GM21576 (cell line): ENCODE measurements around the gene FHIP2A.
"Not testable (repeated sequence)": the region's sequence is repeated elsewhere in the genome, so short reads cannot be mapped to it uniquely, and the experiment has no call there.

ENCODE experiments used
- ATAC-seq: cut with Tn5 transposase; IDR thresholded peaks from one replicate; pipeline ENCODE4 v1.9.1; 2021; ENCODE audit warnings: mild to moderate bottlenecking, moderate library complexity; ENCODE audit not compliant: unreplicated experiment

Gene FHIP2A

DNA sequence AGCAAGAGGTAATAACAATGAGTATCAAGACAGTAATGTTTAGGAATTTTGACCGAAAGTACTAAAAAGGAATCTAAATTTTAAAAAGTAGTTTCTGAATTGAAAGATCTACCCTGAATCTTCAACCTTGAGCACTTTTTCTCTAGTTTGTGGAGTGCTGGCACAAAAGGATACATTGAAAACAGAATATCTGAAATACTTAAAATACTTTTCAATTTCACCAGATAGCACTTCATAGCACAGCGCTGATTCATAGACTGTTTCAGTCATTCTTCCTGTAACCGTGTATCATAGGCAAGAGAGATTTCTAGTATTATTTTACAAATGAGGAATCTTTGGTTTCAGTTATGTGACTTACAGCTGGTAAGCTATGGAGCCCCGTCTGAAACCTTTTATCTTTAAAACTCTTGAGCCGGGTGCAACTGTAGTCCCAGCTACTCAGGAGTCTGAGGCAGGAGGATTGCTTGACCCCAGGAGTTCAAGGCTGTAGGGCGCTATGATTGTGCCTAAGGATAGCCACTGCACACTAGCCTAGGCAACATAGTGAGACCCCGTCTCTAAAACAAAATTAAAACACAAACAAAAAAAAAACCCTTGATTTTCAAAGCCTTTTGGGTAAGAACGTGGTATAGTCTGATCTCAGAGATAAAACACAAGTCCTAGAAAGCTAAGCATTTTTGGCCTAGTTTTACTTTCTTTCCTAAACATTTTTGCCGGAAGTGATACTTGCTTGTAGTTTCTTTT, 35.1 kb downstream of the FHIP2A start:
- ATAC-seq, result no peak

DNA sequence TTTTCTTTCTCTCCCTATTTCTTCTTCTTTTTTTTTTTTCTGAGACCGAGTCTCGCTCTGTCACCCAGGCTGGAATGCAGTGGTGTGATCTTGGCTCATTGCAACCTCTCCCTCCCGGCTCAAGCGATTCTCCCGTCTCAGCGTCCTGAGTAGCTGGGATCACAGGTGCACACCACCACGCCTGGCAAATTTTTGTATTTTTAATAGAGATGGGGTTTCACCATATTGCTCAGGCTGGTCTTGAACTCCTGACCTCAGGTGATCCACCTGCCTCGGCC, 35.6 kb downstream of the FHIP2A start:
- not testable (repeated sequence) for ATAC-seq

GRCh38 chr10:114857922-114858629, 36.5 kb downstream of the FHIP2A start:
- ATAC-seq, result no peak

- no peak for ATAC-seq
These were observed 37.6 kb downstream of the FHIP2A start for GRCh38 chr10:114859222-114859621.

- no peak for ATAC-seq
These were observed 40.9 kb downstream of the FHIP2A start for GRCh38 chr10:114862456-114862855.

DNA sequence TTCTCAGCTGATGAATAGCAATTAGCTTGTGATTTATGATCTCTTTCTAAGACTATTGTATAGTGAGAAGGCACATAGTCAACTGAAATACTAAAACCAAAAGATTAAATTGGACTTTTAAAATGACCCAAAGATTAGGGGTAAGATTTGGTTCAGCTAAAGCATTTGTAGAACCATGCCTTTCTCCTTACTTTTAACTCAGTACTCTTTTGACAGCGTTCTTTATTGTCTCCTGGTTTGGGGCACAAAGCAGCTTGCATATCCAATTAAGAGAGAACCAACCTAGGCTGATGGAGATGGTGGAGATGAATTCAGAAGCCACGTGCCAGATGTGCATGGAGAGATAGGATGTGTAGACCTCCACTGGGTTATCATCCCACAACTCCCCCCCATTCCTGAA, 45.8 kb downstream of the FHIP2A start:
- ATAC-seq, result no peak

- no peak for ATAC-seq
These were observed 47.4 kb downstream of the FHIP2A start for GRCh38 chr10:114868870-114869519.

DNA sequence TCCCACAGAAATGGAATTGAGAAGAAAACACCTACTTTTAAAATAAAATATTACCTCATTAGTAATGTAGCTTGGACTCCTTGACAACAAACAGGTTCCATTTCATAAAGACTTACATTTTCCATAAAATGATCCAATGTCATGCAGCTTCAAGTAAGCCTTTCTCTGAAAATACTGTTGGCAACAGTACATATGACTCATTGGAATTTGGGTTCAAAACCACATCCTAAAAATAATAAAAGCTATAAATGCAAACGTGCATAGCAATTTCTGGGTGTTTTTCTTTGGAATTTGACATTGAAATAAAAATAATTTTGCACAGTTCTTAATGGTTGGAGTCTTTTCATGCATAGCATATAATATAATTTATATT, 47.9 kb downstream of the FHIP2A start:
- no peak for ATAC-seq

- ATAC-seq, result no peak
These were observed 48.9 kb downstream of the FHIP2A start for GRCh38 chr10:114870486-114870885.

DNA sequence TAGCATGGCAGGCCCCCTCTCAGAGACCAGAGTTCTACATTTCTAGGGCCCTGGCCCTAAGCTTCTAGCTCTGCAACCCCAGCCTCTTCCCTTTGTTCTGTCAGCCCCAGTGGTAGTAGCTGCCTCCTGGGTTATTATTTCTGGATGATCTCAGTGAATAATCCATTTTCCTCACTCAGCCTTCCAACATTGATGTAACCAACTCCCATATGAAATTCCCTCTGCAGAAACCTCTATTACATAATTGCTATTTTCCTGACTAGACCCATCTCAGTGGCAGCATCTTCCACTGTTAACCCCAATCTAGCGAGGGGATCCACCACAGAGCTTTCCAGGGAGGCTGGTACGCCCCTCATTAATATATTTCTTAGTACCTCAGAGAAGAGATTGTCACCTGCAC, 49.8 kb downstream of the FHIP2A start:
- no peak for ATAC-seq
